ENCODE data around the gene USP2. TPM values are rescaled to one million over a fixed set of nuclear protein-coding genes. Genes with fewer than 3 reads are reported as not detected.

The USP2 gene
- polyA plus RNA-seq, 1 donor (not counting 4 experiments of a cell fraction or from before 2014, with no cell fraction given) = 0.35 TPM

DNA sequence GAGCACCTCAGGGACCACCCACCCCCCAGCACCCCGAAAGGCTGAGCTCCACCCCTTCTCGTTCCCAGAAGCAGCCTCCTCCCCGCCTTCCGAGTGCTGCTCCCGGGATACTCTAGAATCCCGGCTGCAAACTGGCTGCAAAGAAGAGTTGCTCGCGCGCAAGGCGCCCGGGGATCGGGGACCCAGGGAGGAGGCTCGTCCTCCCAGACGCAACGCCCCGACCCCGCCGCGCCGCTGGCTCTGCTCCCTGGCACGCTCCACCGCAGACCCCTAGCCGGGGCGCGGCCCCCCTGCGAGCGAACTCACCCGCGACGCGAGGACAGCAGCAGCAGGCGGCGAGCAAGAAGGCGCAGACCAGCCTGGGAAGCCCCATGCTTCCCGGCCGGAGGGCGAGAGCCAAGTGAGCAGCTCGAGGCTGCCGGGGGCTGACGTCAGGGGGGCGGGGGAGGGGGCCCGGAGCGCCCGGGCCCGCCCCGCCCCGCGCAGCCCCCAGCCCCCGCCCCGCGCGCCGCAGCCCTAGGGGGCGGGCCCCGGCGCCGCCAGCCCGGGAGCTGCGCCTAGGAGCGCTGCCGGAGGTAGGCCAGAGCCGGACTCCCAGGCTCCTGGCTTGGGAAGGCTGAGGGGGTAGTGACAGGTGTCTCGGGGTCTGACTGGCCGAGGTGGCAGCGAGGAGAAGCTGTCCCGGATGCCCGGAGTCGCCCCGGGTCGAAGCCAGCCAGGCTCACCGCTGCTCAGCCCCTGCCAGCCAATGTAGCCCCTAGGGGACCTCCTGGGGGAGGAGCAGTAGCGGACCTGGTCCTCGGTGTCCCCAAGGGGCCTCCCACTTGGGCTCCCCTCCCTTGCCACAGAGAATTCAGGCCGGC lies 64.5 kb downstream of the USP2 start, which contains the start of gene MCAM:
Gene MCAM, minus strand, starts transcription at position 402 of the 863 bp plus-strand sequence. Its CDS starts 29 bp downstream, at position 373.
- no peaks in the 10 kb centered on the region for H3K9me1 ChIP-seq (ENCODE audit: control insufficient read depth, extremely low read depth, insufficient read depth, low read length)
- dilution Hi-C loops (cut with MboI; ENCODE audit: extremely low pct_ligation_motif_present, low sequenced_read_pairs) = no loop called here
- H3K27ac ChIP-seq (ENCODE audit: control insufficient read depth, insufficient read depth, low read length) = no peak within 1 kb of the TSS
- DNase-seq (ENCODE audit: low read depth, low spot score) = no peak
- no peaks in the 10 kb centered on the region for H3K79me2 ChIP-seq (ENCODE audit: control insufficient read depth, insufficient read depth, low read length)
- H3K36me3 ChIP-seq (ENCODE audit: control insufficient read depth in 2 of 2, extremely low read depth in 1 of 2, insufficient read depth in 2 of 2, low read length in 2 of 2) = peaks cover 0 to 2% of the 10 kb centered on the region in 2 experiments
- TF ChIP-seq, protein P1, sequence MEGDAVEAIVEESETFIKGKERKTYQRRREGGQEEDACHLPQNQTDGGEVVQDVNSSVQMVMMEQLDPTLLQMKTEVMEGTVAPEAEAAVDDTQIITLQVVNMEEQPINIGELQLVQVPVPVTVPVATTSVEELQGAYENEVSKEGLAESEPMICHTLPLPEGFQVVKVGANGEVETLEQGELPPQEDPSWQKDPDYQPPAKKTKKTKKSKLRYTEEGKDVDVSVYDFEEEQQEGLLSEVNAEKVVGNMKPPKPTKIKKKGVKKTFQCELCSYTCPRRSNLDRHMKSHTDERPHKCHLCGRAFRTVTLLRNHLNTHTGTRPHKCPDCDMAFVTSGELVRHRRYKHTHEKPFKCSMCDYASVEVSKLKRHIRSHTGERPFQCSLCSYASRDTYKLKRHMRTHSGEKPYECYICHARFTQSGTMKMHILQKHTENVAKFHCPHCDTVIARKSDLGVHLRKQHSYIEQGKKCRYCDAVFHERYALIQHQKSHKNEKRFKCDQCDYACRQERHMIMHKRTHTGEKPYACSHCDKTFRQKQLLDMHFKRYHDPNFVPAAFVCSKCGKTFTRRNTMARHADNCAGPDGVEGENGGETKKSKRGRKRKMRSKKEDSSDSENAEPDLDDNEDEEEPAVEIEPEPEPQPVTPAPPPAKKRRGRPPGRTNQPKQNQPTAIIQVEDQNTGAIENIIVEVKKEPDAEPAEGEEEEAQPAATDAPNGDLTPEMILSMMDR (optimal IDR thresholded peaks at IDR 0.05 in 1 of 3, IDR thresholded peaks at IDR 0.05 in 1 of 3, conservative IDR thresholded peaks at IDR 0.05 in 1 of 3; ENCODE audit: extremely low read depth in 1 of 3, insufficient read depth in 2 of 3, low read length in 3 of 3) = no peak
- TF ChIP-seq EZH2 (IDR thresholded peaks at IDR 0.05; ENCODE audit: low read length) = no peak
- H3K9ac ChIP-seq (ENCODE audit: control insufficient read depth, extremely low read depth, insufficient read depth, low read length) = peak within 1 kb of the TSS; percentile 37
- H3K4me2 ChIP-seq (ENCODE audit: control insufficient read depth, extremely low read depth, insufficient read depth, low read depth, low read length) = peak within 1 kb of the TSS; percentile 93
- H3K4me1 ChIP-seq (ENCODE audit: control insufficient read depth, extremely low read depth, insufficient read depth, low read length) = peaks cover 42% of the 10 kb centered on the region
- H3K27me3 ChIP-seq (ENCODE audit: control insufficient read depth, extremely low read depth, insufficient read depth, low read length) = peaks cover 6% of the 10 kb centered on the region
- peak within 1 kb of the TSS; percentile 34 to 65 (median 64) for H3K4me3 ChIP-seq (ENCODE audit: control insufficient read depth in 2 of 3, extremely low read depth in 1 of 3, insufficient read depth in 2 of 3, low read depth in 1 of 3, low read length in 3 of 3)
- H4K20me1 ChIP-seq (ENCODE audit: control insufficient read depth, extremely low read depth, insufficient read depth, low read length) = no peaks in the 10 kb centered on the region
- H2AFZ ChIP-seq (ENCODE audit: control insufficient read depth, low read length) = peak within 1 kb of the TSS; percentile 33
- FAIRE-seq = no peak
- H3K9me3 ChIP-seq (ENCODE audit: control insufficient read depth, low read depth, low read length) = no peaks in the 10 kb centered on the region

DNA sequence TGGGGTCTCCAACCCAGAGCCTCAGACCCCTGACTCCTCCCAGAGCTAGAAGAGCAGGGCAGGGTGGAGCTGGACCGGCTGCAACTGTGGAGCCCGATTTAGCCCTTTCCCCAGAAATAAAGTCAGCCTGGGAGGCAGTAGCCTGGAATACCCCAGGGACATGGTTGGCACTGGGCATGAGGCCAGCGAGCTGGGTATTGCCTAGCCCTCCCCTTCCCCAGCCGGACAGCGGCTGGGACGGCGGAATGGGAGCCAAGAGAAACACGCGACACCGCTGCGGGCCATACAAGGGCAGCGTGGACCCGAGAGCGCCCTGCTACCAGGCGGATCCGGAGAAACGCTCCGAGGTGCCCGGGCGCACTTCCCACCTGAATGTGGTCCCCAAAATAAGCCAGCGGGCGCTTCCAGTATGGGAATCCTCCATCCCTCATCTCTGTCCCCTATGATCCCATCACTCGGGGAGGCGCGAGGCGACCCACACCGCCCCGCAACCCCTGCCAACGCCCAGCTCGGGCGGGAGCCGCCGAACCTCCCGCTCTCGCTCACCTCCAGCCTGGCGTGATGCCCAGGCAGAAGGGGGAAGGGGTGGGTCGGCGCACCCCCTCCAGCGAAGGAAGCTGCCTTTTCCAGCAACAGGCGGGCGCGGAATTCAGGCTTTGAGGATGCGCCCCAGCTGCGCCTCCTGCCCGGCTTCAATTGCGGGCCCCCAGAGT lies 65.3 kb downstream of the USP2 start:
- Histone ChIP-seq H3K27me3 (ENCODE audit: control insufficient read depth, extremely low read depth, insufficient read depth, low read length) (peaks cover 6% of the 10 kb centered on the region), H2AFZ (ENCODE audit: control insufficient read depth, low read length) (peak overlapping the region; percentile 33), H3K4me3 (ENCODE audit: control insufficient read depth in 2 of 3, extremely low read depth in 1 of 3, insufficient read depth in 2 of 3, low read depth in 1 of 3, low read length in 3 of 3) (peak overlapping the region; percentile 34 to 65 (median 64)), H3K4me2 (ENCODE audit: control insufficient read depth, extremely low read depth, insufficient read depth, low read depth, low read length) (peak overlapping the region; percentile 93), H3K9me1 (ENCODE audit: control insufficient read depth, extremely low read depth, insufficient read depth, low read length) (no peaks in the 10 kb centered on the region), H3K4me1 (ENCODE audit: control insufficient read depth, extremely low read depth, insufficient read depth, low read length) (peaks cover 38% of the 10 kb centered on the region), H3K27ac (ENCODE audit: control insufficient read depth, insufficient read depth, low read length) (no peak overlapping the region), H3K9me3 (ENCODE audit: control insufficient read depth, low read depth, low read length) (no peaks in the 10 kb centered on the region), H3K79me2 (ENCODE audit: control insufficient read depth, insufficient read depth, low read length) (no peaks in the 10 kb centered on the region), H4K20me1 (ENCODE audit: control insufficient read depth, extremely low read depth, insufficient read depth, low read length) (no peaks in the 10 kb centered on the region), H3K36me3 (ENCODE audit: control insufficient read depth in 2 of 2, extremely low read depth in 1 of 2, insufficient read depth in 2 of 2, low read length in 2 of 2) (peaks cover 0 to 2% of the 10 kb centered on the region in 2 experiments), H3K9ac (ENCODE audit: control insufficient read depth, extremely low read depth, insufficient read depth, low read length) (peak overlapping the region; percentile 37)
- dilution Hi-C loops (cut with MboI; ENCODE audit: extremely low pct_ligation_motif_present, low sequenced_read_pairs) = no loop called here
- no peak for TF ChIP-seq EZH2 (IDR thresholded peaks at IDR 0.05; ENCODE audit: low read length)
- TF ChIP-seq, protein P1 (optimal IDR thresholded peaks at IDR 0.05 in 1 of 3, IDR thresholded peaks at IDR 0.05 in 1 of 3, conservative IDR thresholded peaks at IDR 0.05 in 1 of 3; ENCODE audit: extremely low read depth in 1 of 3, insufficient read depth in 2 of 3, low read length in 3 of 3) = no peak
- FAIRE-seq = no peak
- no peak for DNase-seq (ENCODE audit: low read depth, low spot score)
